ENCODE results near the gene FBXO47. TPM values are rescaled to one million over a fixed set of nuclear protein-coding genes. Genes with fewer than 3 reads are reported as not detected.

FBXO47 gene
- total and polyA plus RNA-seq, 8 donors, result not detected

- peak overlapping the region in 1 of 2 donors; percentile 63 for H3K27ac ChIP-seq
- H3K9me3 ChIP-seq, result no peaks in the 10 kb centered on the region
- H3K27me3 ChIP-seq, result no peaks in the 10 kb centered on the region
- H3K4me3 ChIP-seq, result no peak overlapping the region
- peaks cover 0 to 49% of the 10 kb centered on the region in 2 donors for H3K4me1 ChIP-seq
- no peaks in the 10 kb centered on the region for H3K36me3 ChIP-seq
- no peak for DNase-seq
- intact Hi-C loops (cut with DNase I), result no loop called here
- no peak for ATAC-seq
- TF ChIP-seq CTCF (IDR thresholded peaks at IDR 0.05), result no peak
These were observed 47.0 kb upstream of the FBXO47 start for GRCh38 chr17:39014044-39014794.

DNA sequence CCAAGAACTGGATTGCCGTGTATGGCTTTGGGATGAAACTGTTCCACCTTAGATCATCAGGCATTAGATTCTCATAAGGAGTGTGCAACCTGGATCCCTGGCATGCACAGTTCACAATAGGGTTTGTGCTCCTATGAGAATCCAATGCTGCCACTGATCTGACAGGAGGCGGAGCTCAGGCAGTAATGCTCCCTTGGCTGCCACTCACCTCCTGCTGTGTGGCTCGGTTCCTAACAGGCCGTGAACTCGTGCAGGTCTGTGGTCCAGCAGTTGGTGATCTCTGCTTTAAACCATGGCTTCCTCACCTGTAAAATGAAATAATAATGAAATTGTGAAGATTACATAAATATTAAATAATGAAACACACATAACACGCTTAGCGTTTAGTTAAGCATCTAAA lies 45.5 kb upstream of the FBXO47 start:
- intact Hi-C loops (cut with DNase I), result no loop called here
- DNase-seq (no peak), ATAC-seq (no peak)
- Histone ChIP-seq H3K9me3 (no peaks in the 10 kb centered on the region), H3K27ac (no peak overlapping the region), H3K36me3 (no peaks in the 10 kb centered on the region), H3K4me3 (no peak overlapping the region), H3K27me3 (no peaks in the 10 kb centered on the region), H3K4me1 (peaks cover 0 to 34% of the 10 kb centered on the region in 2 donors)
- no peak for TF ChIP-seq CTCF (IDR thresholded peaks at IDR 0.05)

- no peak for TF ChIP-seq CTCF (IDR thresholded peaks at IDR 0.05)
- intact Hi-C loops (cut with DNase I), result no loop called here
These were observed 44.8 kb upstream of the FBXO47 start for GRCh38 chr17:39011907-39012468.

DNA sequence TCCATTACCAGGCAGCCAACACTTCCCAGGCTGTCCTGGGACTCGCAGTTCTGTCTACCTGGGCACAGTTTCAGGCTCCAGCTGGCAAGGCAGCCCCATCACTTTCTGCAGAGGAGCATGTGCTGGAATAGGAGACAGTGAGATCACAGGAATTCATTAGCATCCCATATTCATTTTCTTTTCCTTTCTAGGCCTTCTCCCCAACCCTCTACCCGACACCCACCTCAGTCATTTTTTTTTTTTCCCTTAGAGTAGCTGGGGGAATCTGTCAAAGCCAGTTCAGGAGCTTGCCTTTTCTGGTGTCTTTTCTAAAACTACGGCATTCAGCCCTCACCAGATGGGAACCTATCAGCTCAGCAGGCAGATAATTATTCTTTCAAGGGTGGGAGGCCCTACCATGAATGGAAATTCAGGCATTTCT lies 42.4 kb upstream of the FBXO47 start:
- ATAC-seq (no peak), DNase-seq (no peak)
- no peaks in the 10 kb centered on the region for H3K9me3 ChIP-seq
- intact Hi-C loops (cut with DNase I), result no loop called here
- TF ChIP-seq CTCF (IDR thresholded peaks at IDR 0.05), result no peak
- H3K36me3 ChIP-seq, result no peaks in the 10 kb centered on the region
- H3K4me3 ChIP-seq, result no peak overlapping the region
- peaks cover 0 to 7% of the 10 kb centered on the region in 2 donors for H3K4me1 ChIP-seq
- H3K27ac ChIP-seq, result no peak overlapping the region
- no peaks in the 10 kb centered on the region for H3K27me3 ChIP-seq

More at GRCh38 chr17:39011907-39012468, 44.8 kb upstream of the FBXO47 start:
- Histone ChIP-seq H3K4me3 (no peak overlapping the region), H3K27me3 (no peaks in the 10 kb centered on the region), H3K36me3 (no peaks in the 10 kb centered on the region), H3K9me3 (no peaks in the 10 kb centered on the region), H3K27ac (no peak overlapping the region), H3K4me1 (peaks cover 0 to 29% of the 10 kb centered on the region in 2 donors)
- DNase-seq, result no peak
- ATAC-seq, result no peak

- H3K27ac ChIP-seq, result no peak overlapping the region
- no peaks in the 10 kb centered on the region for H3K9me3 ChIP-seq
- DNase-seq (no peak), ATAC-seq (no peak)
- no peak overlapping the region for H3K4me3 ChIP-seq
- no peak for TF ChIP-seq CTCF (IDR thresholded peaks at IDR 0.05)
- peaks cover 0 to 2% of the 10 kb centered on the region in 2 donors for H3K4me1 ChIP-seq
- no peaks in the 10 kb centered on the region for H3K27me3 ChIP-seq
- intact Hi-C loops (cut with DNase I), result no loop called here
- H3K36me3 ChIP-seq, result no peaks in the 10 kb centered on the region
These were observed 41.4 kb upstream of the FBXO47 start for GRCh38 chr17:39008633-39009032.
